C4-2B (cell line): ENCODE measurements around the gene C19orf81.

Experiments
- CTCF ChIP-seq: fragments of 450-650 bp; conservative IDR thresholded peaks from 2 replicates; pipeline ENCODE4 v1.5.1; 2017; ENCODE audit warnings: mild to moderate bottlenecking
- ZFX ChIP-seq: fragments of 450-650 bp; IDR thresholded peaks from 2 replicates; pipeline ENCODE4 v1.6.1; 2017

DNA sequence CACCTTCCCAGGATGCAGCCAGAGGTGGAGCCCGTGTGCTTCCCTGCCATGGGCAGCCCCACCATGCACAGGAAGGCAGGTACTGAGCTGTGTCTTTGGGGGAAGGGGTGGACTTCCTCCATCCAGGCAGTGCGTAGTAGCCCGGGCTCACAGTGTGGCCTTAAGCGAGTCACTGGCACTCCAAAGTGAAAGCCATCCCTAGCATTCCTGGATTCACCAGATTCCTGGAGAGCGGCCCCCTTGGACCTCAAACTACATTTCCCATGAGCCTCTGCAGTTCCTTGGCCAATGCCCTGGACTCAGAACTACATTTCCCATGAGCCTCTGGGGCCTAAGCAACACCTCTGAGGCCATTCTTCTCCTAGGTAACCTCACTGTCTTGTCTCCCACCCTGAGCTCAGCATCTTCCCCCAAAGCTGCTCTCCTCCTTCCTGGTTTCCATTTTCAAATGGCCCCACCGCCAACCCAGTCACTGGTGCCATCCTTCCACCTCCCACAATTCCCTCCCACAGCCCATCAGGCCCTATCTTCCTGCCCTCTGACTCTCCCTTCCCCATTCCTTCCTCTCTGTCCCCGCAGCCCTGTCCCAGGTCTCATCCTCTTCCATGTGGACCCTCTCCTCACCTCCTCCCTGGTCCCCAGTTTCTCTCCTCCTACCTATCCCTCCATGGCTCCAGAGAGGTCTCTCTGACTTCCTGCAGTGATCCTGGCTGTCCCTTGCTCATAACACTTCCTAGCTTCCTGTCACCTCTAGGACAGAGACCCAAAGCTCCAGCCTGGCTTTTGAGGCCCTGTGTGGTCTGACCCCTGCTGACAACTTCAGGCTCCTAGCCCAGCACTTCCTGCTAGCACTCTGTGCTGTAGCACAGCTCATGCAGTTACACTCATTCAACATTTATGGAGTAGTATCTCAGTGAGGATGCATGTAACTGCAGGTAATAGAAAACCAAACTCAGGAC lies at the start of gene C19orf81:
- TF ChIP-seq CTCF: no peak
- no peak for TF ChIP-seq ZFX
